SU-DHL-6 (cell line): ENCODE data around the gene RBM28.

Experiments
- H2AFZ ChIP-seq: fragments of 200-600 bp; sonication (generic); 2 replicates; pipeline ENCODE4 v1.6.1; 2014; ENCODE audit warnings: low read depth, mild to moderate bottlenecking, moderate library complexity, mixed read lengths, antibody characterized with exemption, low read length; ENCODE audit not compliant: severe bottlenecking
- H3F3A ChIP-seq: fragments of 200-600 bp; shearing (Covaris generic); 2 replicates; pipeline ENCODE4 v1.6.0; 2016; ENCODE audit warnings: antibody characterized with exemption, mild to moderate bottlenecking; ENCODE audit not compliant: insufficient read depth
- H3K27ac ChIP-seq: fragments of 200-600 bp; sonication (generic); 2 replicates; pipeline ENCODE4 v1.5.1; 2016; ENCODE audit warnings: low read depth, mild to moderate bottlenecking, low read length, moderate library complexity, mixed read lengths
- H3K27me3 ChIP-seq: fragments of 200-600 bp; sonication (generic), shearing (Covaris generic); 2 replicates; pipeline ENCODE4 v1.6.0; 2014; ENCODE audit warnings: mild to moderate bottlenecking, low read length
- H3K36me3 ChIP-seq: fragments of 200-600 bp; sonication (generic); 2 replicates; pipeline ENCODE4 v1.6.1; 2014; ENCODE audit warnings: mild to moderate bottlenecking, low read length, mixed read lengths
- H3K4me2 ChIP-seq: fragments of 300-600, 200-600 bp; shearing (Covaris generic), sonication (generic); 2 replicates; pipeline ENCODE4 v1.6.0; 2014; ENCODE audit warnings: low read length, low read depth, mild to moderate bottlenecking; ENCODE audit not compliant: poor library complexity, severe bottlenecking
- H3K4me3 ChIP-seq: fragments of 200-600 bp; sonication (generic); 2 replicates; pipeline ENCODE4 v1.5.1; 2014; ENCODE audit warnings: antibody characterized with exemption, low read length, mild to moderate bottlenecking, mixed read lengths; ENCODE audit not compliant: insufficient read depth, poor library complexity, severe bottlenecking
- H3K79me2 ChIP-seq: fragments of 200-600 bp; sonication (generic); 2 replicates; pipeline ENCODE4 v1.6.1; 2014; ENCODE audit warnings: mild to moderate bottlenecking, low read length, moderate library complexity; ENCODE audit not compliant: insufficient read depth
- H3K9ac ChIP-seq: fragments of 200-600 bp; sonication (generic); 2 replicates; pipeline ENCODE4 v1.7.0; 2014; ENCODE audit warnings: mild to moderate bottlenecking, low read length
- H3K9me2 ChIP-seq: fragments of 200-600 bp; sonication (generic); replicated peaks from 2 replicates; pipeline ENCODE4 v1.6.1; 2014; ENCODE audit warnings: low read length; ENCODE audit not compliant: insufficient read depth
- H3K9me3 ChIP-seq: fragments of 200-600 bp; sonication (generic); 2 replicates; pipeline ENCODE4 v1.6.1; 2014; ENCODE audit warnings: low read length, mixed read lengths; ENCODE audit not compliant: insufficient read depth
- H4K20me1 ChIP-seq: fragments of 200-600 bp; sonication (generic); 2 replicates; pipeline ENCODE4 v1.6.1; 2014; ENCODE audit warnings: low read depth, mild to moderate bottlenecking, antibody characterized with exemption, low read length, moderate library complexity, mixed read lengths
- CTCF ChIP-seq: fragments of 200-600 bp; sonication (generic); IDR thresholded peaks from one replicate; pipeline ENCODE4 v1.5.1; 2017; ENCODE audit warnings: antibody characterized with exemption, mild to moderate bottlenecking, low read length, moderate library complexity; ENCODE audit not compliant: insufficient read depth, poor library complexity, severe bottlenecking
- EZH2phosphoT487 ChIP-seq: fragments of 200-600 bp; sonication (generic), shearing (Covaris generic); conservative IDR thresholded peaks from 2 replicates; pipeline ENCODE4 v1.6.1; 2018; ENCODE audit warnings: mild to moderate bottlenecking, antibody characterized with exemption, low read length, moderate library complexity, mixed read lengths

The RBM28 gene

DNA sequence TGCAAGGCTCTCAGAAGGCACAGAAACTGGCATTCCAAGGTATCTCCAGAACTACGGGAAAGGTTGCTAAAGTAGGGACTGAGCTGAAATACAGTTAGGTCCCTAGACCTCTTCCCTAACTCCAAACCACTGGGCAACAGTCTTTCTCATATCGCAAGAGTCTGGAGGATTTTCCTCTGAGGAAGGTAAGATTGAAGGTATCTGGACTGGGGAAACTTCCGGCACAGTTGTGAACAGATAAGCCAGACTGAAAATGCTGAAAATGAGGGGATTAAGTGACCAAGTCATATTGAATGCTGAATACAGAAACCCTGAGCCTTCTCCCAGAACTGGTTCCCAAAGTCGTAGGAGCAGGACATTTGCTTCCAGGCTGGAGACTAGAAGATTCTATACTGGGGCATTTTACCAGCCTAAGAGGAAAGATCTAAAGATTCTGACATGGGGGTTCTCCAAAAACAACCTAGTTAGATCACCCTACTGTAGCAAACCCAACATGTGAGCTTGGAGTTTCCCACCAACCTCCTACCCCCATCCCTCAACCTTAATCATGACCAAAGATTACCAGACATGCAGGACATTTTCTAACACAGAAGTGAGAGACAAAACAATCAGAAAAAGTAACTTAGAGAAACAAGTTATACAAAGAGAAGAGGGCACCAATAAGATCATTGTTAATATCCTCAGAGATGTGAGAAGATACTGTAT, 20.6 kb upstream of the RBM28 start:
- no peak overlapping the region for H3K4me3 ChIP-seq
- H3K4me2 ChIP-seq: no peak overlapping the region
- H2AFZ ChIP-seq: no peak overlapping the region
- no peaks in the 10 kb centered on the region for H3K9me2 ChIP-seq
- no peaks in the 10 kb centered on the region for H3K36me3 ChIP-seq
- no peaks in the 10 kb centered on the region for H3K9me3 ChIP-seq
- no peaks in the 10 kb centered on the region for H3K79me2 ChIP-seq
- no peak overlapping the region for H3K9ac ChIP-seq
- TF ChIP-seq EZH2phosphoT487 (no peak), CTCF (no peak)
- H4K20me1 ChIP-seq: no peaks in the 10 kb centered on the region
- no peak overlapping the region for H3K27ac ChIP-seq
- H3K27me3 ChIP-seq: no peaks in the 10 kb centered on the region
- no peaks in the 10 kb centered on the region for H3F3A ChIP-seq

- Histone ChIP-seq H3K9ac (no peak overlapping the region), H2AFZ (no peak overlapping the region), H3K27me3 (no peaks in the 10 kb centered on the region), H3K4me3 (no peak overlapping the region), H3K4me2 (no peak overlapping the region), H3K9me2 (no peaks in the 10 kb centered on the region), H3K36me3 (no peaks in the 10 kb centered on the region), H3K79me2 (no peaks in the 10 kb centered on the region), H3K27ac (no peak overlapping the region), H3F3A (no peaks in the 10 kb centered on the region), H4K20me1 (no peaks in the 10 kb centered on the region), H3K9me3 (no peaks in the 10 kb centered on the region)
- TF ChIP-seq CTCF (no peak), EZH2phosphoT487 (no peak)
Observed at GRCh38 chr7:128363261-128363721, 19.6 kb upstream of the RBM28 start.

DNA sequence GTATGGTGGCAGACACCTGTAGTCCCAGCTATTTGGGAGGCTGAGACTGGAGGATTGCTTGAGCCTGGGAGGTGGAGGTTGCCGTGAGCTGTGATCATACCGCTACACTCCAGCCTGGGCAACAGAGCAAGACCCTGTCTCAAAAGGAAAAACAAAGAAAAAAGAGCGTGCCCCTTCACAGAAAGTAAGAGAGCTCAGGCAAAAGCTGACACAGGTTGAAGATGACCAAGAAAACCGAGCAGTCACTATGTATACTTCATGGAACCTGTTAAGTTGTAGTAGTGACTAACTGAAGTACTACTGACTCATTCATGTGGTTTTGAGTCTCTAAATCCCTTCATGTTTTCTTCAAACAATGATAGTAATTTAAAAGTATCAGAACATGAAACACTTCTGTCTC, 19.0 kb upstream of the RBM28 start:
- Histone ChIP-seq H3K27me3 (no peaks in the 10 kb centered on the region), H3K27ac (no peak overlapping the region), H3K9me3 (no peaks in the 10 kb centered on the region), H3K9ac (no peak overlapping the region), H4K20me1 (no peaks in the 10 kb centered on the region), H3K79me2 (no peaks in the 10 kb centered on the region), H3K4me2 (no peak overlapping the region), H2AFZ (no peak overlapping the region), H3K36me3 (no peaks in the 10 kb centered on the region), H3K9me2 (no peaks in the 10 kb centered on the region), H3F3A (no peaks in the 10 kb centered on the region), H3K4me3 (no peak overlapping the region)
- TF ChIP-seq CTCF: no peak
- TF ChIP-seq EZH2phosphoT487: no peak
